SK-N-SH (cell line): ENCODE results near the gene CBFA2T3. TPM values are rescaled to one million over a fixed set of nuclear protein-coding genes. Genes with fewer than 3 reads are reported as not detected.

ENCODE experiments used
- CTCF ChIA-PET: fragments of 300-600, 350-600 bp; formaldehyde crosslinking; extraction: SDS; loops from one replicate; lab custom pipeline; 2021; lab: Yijun Ruan, JAX
- POLR2A ChIA-PET: fragments of 350-600 bp; sonication (Branson Sonifier 250); formaldehyde crosslinking; extraction: SDS; loops from one replicate; lab custom pipeline; 2020; ENCODE audit warnings: antibody characterized with exemption, inconsistent platforms; lab: Yijun Ruan, JAX
- DNase-seq: peaks from one replicate; pipeline ENCODE4 v3.0.0; 2012
- H2AFZ ChIP-seq: fragments of 200-600 bp; sonication (generic); 2 replicates; pipeline ENCODE4 v1.8.1; 2016; ENCODE audit warnings: antibody characterized with exemption, mild to moderate bottlenecking, low read depth
- H3F3A ChIP-seq: fragments of 200-600 bp; sonication (generic); replicated peaks from 2 replicates; pipeline ENCODE3; 2016; ENCODE audit warnings: antibody characterized with exemption, mild to moderate bottlenecking; ENCODE audit not compliant: insufficient read depth
- H3K27ac ChIP-seq, 2 experiments: fragments of 200-500 bp in 1 of 2; fragments of 200-600 bp in 1 of 2; sonication (Bioruptor generic) in 1 of 2; sonication (generic), shearing (Covaris generic) in 1 of 2; 2 replicates each; pipeline versions ENCODE4 v1.5.1 to v1.6.1; 2014 to 2016; ENCODE audit warnings: low read depth in 2 of 2, inconsistent platforms in 1 of 2, low read length in 1 of 2, mild to moderate bottlenecking in 1 of 2, mixed read lengths in 1 of 2
- H3K27me3 ChIP-seq: fragments of 200-600 bp; sonication (generic), shearing (Covaris generic); 2 replicates; pipeline ENCODE4 v1.6.1; 2016; ENCODE audit warnings: mixed run types; ENCODE audit not compliant: insufficient read depth
- H3K36me3 ChIP-seq, 2 experiments: fragments of 200-500 bp in 1 of 2; fragments of 200-600 bp in 1 of 2; sonication (Bioruptor generic) in 1 of 2; sonication (generic) in 1 of 2; replicated peaks in 1 of 2; 2 replicates each; pipeline versions ENCODE3 to v1.5.1; 2014 to 2016; ENCODE audit warnings: low read length in 1 of 2, mild to moderate bottlenecking in 1 of 2; ENCODE audit not compliant: insufficient read depth in 2 of 2, control insufficient read depth in 1 of 2
- H3K4me1 ChIP-seq, 2 experiments: fragments of 200-500 bp in 1 of 2; fragments of 200-600 bp in 1 of 2; sonication (Bioruptor generic) in 1 of 2; sonication (generic), shearing (Covaris generic) in 1 of 2; 2 replicates each; pipeline versions ENCODE4 v1.5.1 to v1.6.1; 2014 to 2016; ENCODE audit warnings: low read depth in 1 of 2, low read length in 1 of 2, mixed run types in 1 of 2; ENCODE audit not compliant: insufficient read depth in 2 of 2, control insufficient read depth in 1 of 2
- H3K4me2 ChIP-seq: fragments of 200-600 bp; sonication (generic), shearing (Covaris generic); 2 replicates; pipeline ENCODE4 v1.6.1; 2017; ENCODE audit warnings: mixed run types
- H3K4me3 ChIP-seq, 2 experiments: fragments of 200-500 bp in 1 of 2; fragments of 200-600 bp in 1 of 2; sonication (Bioruptor generic) in 1 of 2; sonication (generic), shearing (Covaris generic) in 1 of 2; 2 replicates each; pipeline versions ENCODE4 v1.5.1 to v1.8.1; 2014 to 2016; ENCODE audit warnings: low read depth in 2 of 2, inconsistent platforms in 1 of 2, low read length in 1 of 2, mild to moderate bottlenecking in 1 of 2, mixed read lengths in 1 of 2, moderate library complexity in 1 of 2
- H3K79me2 ChIP-seq: fragments of 200-600 bp; sonication (generic); 2 replicates; pipeline ENCODE4 v1.8.1; 2017; ENCODE audit warnings: mild to moderate bottlenecking; ENCODE audit not compliant: insufficient read depth
- H3K9ac ChIP-seq: fragments of 200-600 bp; sonication (generic); 2 replicates; pipeline ENCODE4 v1.6.1; 2017; ENCODE audit warnings: mixed run types
- H3K9me2 ChIP-seq: fragments of 200-600 bp; sonication (generic); 2 replicates; pipeline ENCODE4 v1.6.1; 2017; ENCODE audit warnings: mixed run types
- H3K9me3 ChIP-seq: fragments of 200-600 bp; sonication (generic); 2 replicates; pipeline ENCODE4 v1.6.1; 2017; ENCODE audit warnings: mixed run types, mild to moderate bottlenecking, moderate library complexity
- H4K20me1 ChIP-seq: fragments of 200-600 bp; sonication (generic); 2 replicates; pipeline ENCODE4 v1.6.1; 2017; ENCODE audit warnings: mild to moderate bottlenecking, mixed run types; ENCODE audit not compliant: insufficient read depth
- CTCF ChIP-seq: fragments of 200-600 bp; sonication (generic); IDR thresholded peaks from 2 replicates; pipeline ENCODE4 v1.6.1; 2017; ENCODE audit warnings: antibody characterized with exemption, mild to moderate bottlenecking, moderate library complexity
- EP300 ChIP-seq, 2 experiments: IDR thresholded peaks; 2 replicates each; pipeline versions ENCODE4 v1.4.0 to v1.6.1; 2012; ENCODE audit warnings: borderline replicate concordance in 1 of 2, low read depth in 1 of 2, low read length in 1 of 2
- EZH2phosphoT487 ChIP-seq: fragments of 200-600 bp; sonication (generic); IDR thresholded peaks from 2 replicates; pipeline ENCODE4 v1.6.1; 2017; ENCODE audit warnings: low read depth, mixed run types, mild to moderate bottlenecking, antibody characterized with exemption, moderate library complexity, borderline replicate concordance
- FOSL2 ChIP-seq: IDR thresholded peaks from 2 replicates; pipeline ENCODE4 v1.4.0; 2012; ENCODE audit warnings: low read depth, mild to moderate bottlenecking, moderate library complexity, borderline replicate concordance
- FOXM1 ChIP-seq: IDR thresholded peaks from 2 replicates; pipeline ENCODE4 v1.4.0; 2012; ENCODE audit warnings: low read depth, mild to moderate bottlenecking
- GABPA ChIP-seq: IDR thresholded peaks from 2 replicates; pipeline ENCODE4 v1.4.0; 2012; ENCODE audit warnings: low read depth, mild to moderate bottlenecking
- JUND ChIP-seq: IDR thresholded peaks from 2 replicates; pipeline ENCODE4 v1.4.0; 2012
- MEF2A ChIP-seq: IDR thresholded peaks from 2 replicates; pipeline ENCODE4 v1.4.0; 2012; ENCODE audit warnings: low read depth, borderline replicate concordance
- MXI1 ChIP-seq: IDR thresholded peaks from 2 replicates; pipeline ENCODE4 v1.6.1; 2012; ENCODE audit warnings: mild to moderate bottlenecking, low read depth, low read length, improper control_type of control experiment
- NFIC ChIP-seq: IDR thresholded peaks from 2 replicates; pipeline ENCODE4 v1.4.0; 2012; ENCODE audit warnings: borderline replicate concordance
- POLR2AphosphoS5 ChIP-seq: IDR thresholded peaks from 2 replicates; pipeline ENCODE4 v1.6.1; 2012; ENCODE audit warnings: low read depth, low read length
- RCOR1 ChIP-seq: fragments of 150-350 bp; IDR thresholded peaks from 2 replicates; pipeline ENCODE4 v1.6.1; 2017; ENCODE audit warnings: antibody characterized with exemption, low read length
- RFX5 ChIP-seq: IDR thresholded peaks from 2 replicates; pipeline ENCODE4 v1.6.1; 2012; ENCODE audit warnings: mild to moderate bottlenecking, improper control_type of control experiment, low read length
- RXRA ChIP-seq: IDR thresholded peaks from 2 replicates; pipeline ENCODE4 v1.4.0; 2012; ENCODE audit warnings: low read depth, mild to moderate bottlenecking, borderline replicate concordance
- TAF1 ChIP-seq: IDR thresholded peaks from 2 replicates; pipeline ENCODE4 v1.6.1; 2012; ENCODE audit warnings: low read depth, mild to moderate bottlenecking, low read length, moderate library complexity, borderline replicate concordance
- TCF12 ChIP-seq: IDR thresholded peaks from 2 replicates; pipeline ENCODE4 v1.4.0; 2012
- TEAD4 ChIP-seq: IDR thresholded peaks from 2 replicates; pipeline ENCODE4 v1.4.0; 2012; ENCODE audit warnings: mild to moderate bottlenecking, borderline replicate concordance; ENCODE audit not compliant: insufficient read depth
- USF1 ChIP-seq: IDR thresholded peaks from 2 replicates; pipeline ENCODE4 v1.4.0; 2012; ENCODE audit warnings: low read depth, borderline replicate concordance
- USF2 ChIP-seq: fragments of 150-350 bp; IDR thresholded peaks from 2 replicates; pipeline ENCODE4 v1.6.1; 2017; ENCODE audit warnings: antibody characterized with exemption, low read length, low read depth, borderline replicate concordance
- WGBS: methylation state at CpG from one replicate; pipeline ENCODE4 v1.1.6; 2017; ENCODE audit warnings: low lambda C conversion rate; 5-methylcytosine and 5-hydroxymethylcytosine counted together
- polyA plus RNA-seq, 3 experiments: library from polyadenylated mRNA; depleted of rRNA; stranded (reverse); fragments of >200 nt; gene quantifications; 2 replicates each; pipeline ENCODE4 v1.2.3, GENCODE V29; 2012
- TF ChIP-seq, protein P1 (sequence below): IDR thresholded peaks from 2 replicates; pipeline ENCODE4 v1.4.0; 2012; ENCODE audit warnings: low read depth, borderline replicate concordance

Gene CBFA2T3
- polyA plus RNA-seq, 1 of the 3 experiments (the other 2 are of a cell fraction), result not detected

DNA sequence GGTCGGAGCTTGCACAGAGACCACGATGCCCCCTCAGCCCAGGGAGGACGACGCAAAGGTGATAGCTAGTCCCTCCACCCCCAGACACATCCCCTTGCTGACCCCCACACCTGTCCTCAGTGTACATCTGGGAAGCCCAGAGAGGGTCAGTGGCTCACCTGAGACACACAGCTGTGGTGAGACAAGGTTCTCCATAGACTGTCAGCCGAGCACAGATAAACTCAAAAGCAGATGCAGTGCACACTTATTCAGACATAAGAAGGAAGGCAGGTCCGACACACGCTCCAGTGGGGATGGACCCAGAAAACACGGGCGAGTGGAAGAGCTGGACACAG, 19.6 kb downstream of the CBFA2T3 start:
- DNase-seq, result no peak
- no peaks in the 10 kb centered on the region for H4K20me1 ChIP-seq
- 34% methylated on average over 8 of the region's 9 CpGs for WGBS
- H3K4me2 ChIP-seq, result no peak overlapping the region
- peaks cover 48% of the 10 kb centered on the region for H3K27me3 ChIP-seq
- no peaks in the 10 kb centered on the region for H3K36me3 ChIP-seq
- H2AFZ ChIP-seq, result no peak overlapping the region
- no peaks in the 10 kb centered on the region for H3K4me1 ChIP-seq
- ChIA-PET CTCF (interaction anchor here (0.9 to 2.3 kb wide), 2 partner anchors 14 to 16 kb away, joined by 4 to 11 read pairs; no protein-coding TSS in a partner anchor), POLR2A (no interaction called here)
- H3K9ac ChIP-seq, result no peak overlapping the region
- H3F3A ChIP-seq, result no peaks in the 10 kb centered on the region
- no peaks in the 10 kb centered on the region for H3K9me2 ChIP-seq
- TF ChIP-seq POLR2AphosphoS5, result no peak
- TF ChIP-seq FOSL2, result no peak
- TF ChIP-seq GABPA, result no peak
- TF ChIP-seq RCOR1, result no peak
- no peak for TF ChIP-seq JUND
- TF ChIP-seq TEAD4, result no peak
- no peak for TF ChIP-seq NFIC
- TF ChIP-seq USF1, result no peak
- no peak for TF ChIP-seq FOXM1
- TF ChIP-seq RXRA, result no peak
- no peak for TF ChIP-seq MEF2A
- TF ChIP-seq EP300 (IDR thresholded peaks at IDR 0.05; ENCODE audit: borderline replicate concordance in 1 of 2, low read depth in 1 of 2, low read length in 1 of 2), result no peak
- TF ChIP-seq USF2, result no peak
- TF ChIP-seq TAF1, result no peak
- TF ChIP-seq CTCF, result no peak
- TF ChIP-seq MXI1, result no peak
- no peak for TF ChIP-seq EZH2phosphoT487
- no peak for TF ChIP-seq TCF12
- no peak for TF ChIP-seq RFX5
- TF ChIP-seq, protein P1, sequence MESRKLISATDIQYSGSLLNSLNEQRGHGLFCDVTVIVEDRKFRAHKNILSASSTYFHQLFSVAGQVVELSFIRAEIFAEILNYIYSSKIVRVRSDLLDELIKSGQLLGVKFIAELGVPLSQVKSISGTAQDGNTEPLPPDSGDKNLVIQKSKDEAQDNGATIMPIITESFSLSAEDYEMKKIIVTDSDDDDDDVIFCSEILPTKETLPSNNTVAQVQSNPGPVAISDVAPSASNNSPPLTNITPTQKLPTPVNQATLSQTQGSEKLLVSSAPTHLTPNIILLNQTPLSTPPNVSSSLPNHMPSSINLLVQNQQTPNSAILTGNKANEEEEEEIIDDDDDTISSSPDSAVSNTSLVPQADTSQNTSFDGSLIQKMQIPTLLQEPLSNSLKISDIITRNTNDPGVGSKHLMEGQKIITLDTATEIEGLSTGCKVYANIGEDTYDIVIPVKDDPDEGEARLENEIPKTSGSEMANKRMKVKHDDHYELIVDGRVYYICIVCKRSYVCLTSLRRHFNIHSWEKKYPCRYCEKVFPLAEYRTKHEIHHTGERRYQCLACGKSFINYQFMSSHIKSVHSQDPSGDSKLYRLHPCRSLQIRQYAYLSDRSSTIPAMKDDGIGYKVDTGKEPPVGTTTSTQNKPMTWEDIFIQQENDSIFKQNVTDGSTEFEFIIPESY, result no peak
- no peaks in the 10 kb centered on the region for H3K9me3 ChIP-seq
- no peaks in the 10 kb centered on the region for H3K79me2 ChIP-seq
- H3K4me3 ChIP-seq, result no peak overlapping the region
- H3K27ac ChIP-seq, result no peak overlapping the region
